IMR-90 (cell line): ENCODE data around the gene FAF1. TPM values are rescaled to one million over a fixed set of nuclear protein-coding genes. Genes with fewer than 3 reads are reported as not detected.
A peak's percentile ranks its signal among the peaks of the same experiment; 100 is the strongest.

Experiments used
- ATAC-seq: fragments of 200-7000 bp; cut with Tn5 transposase; 2 replicates; pipeline ENCODE4 v1.9.1; 2020; ENCODE audit warnings: low read depth, mild to moderate bottlenecking, moderate library complexity
- BruUV-seq: library from RNA; stranded (reverse); fragments of 400-500 nt; replicated peaks from 2 replicates; lab custom pipeline; 2021; lab: Mats Ljungman, UMichigan
- CTCF ChIA-PET: fragments of 300-600 bp; formaldehyde crosslinking; extraction: SDS; loops from one replicate; lab custom pipeline; 2021; ENCODE audit warnings: antibody characterized with exemption; lab: Yijun Ruan, JAX
- POLR2A ChIA-PET: fragments of 300-600 bp; sonication (Branson Sonifier 250); formaldehyde crosslinking; loops from one replicate; lab custom pipeline; 2022; ENCODE audit warnings: antibody characterized with exemption; ENCODE audit not compliant: unreplicated experiment; lab: Charles Lee
- DNase-seq: peaks from one replicate; pipeline ENCODE4 v3.0.0; 2013
- H2AFZ ChIP-seq: replicated peaks from 2 replicates; pipeline ENCODE3; 2013; ENCODE audit warnings: low read length, mild to moderate bottlenecking; ENCODE audit not compliant: poor library complexity
- H2AK5ac ChIP-seq: 2 replicates; pipeline ENCODE4 v1.6.1; 2013; ENCODE audit warnings: low read depth, low read length, inconsistent platforms
- H2AK9ac ChIP-seq: replicated peaks from 2 replicates; pipeline ENCODE3; 2013; ENCODE audit warnings: mild to moderate bottlenecking, low read depth, low read length, moderate library complexity; ENCODE audit not compliant: poor library complexity
- H2BK120ac ChIP-seq: 2 replicates; pipeline ENCODE4 v1.6.1; 2013; ENCODE audit warnings: low read depth, low read length, inconsistent platforms
- H2BK15ac ChIP-seq: 3 replicates; pipeline ENCODE4 v1.6.1; 2013; ENCODE audit warnings: low read depth, low read length, inconsistent platforms
- H2BK20ac ChIP-seq: 2 replicates; pipeline ENCODE4 v1.6.1; 2013; ENCODE audit warnings: low read depth, mild to moderate bottlenecking, inconsistent platforms, low read length, moderate library complexity
- H2BK5ac ChIP-seq: 2 replicates; pipeline ENCODE4 v1.6.1; 2013; ENCODE audit warnings: mild to moderate bottlenecking, low read depth, low read length, inconsistent platforms; ENCODE audit not compliant: poor library complexity, severe bottlenecking
- H3K14ac ChIP-seq: replicated peaks from 2 replicates; pipeline ENCODE4 v1.6.1; 2013; ENCODE audit warnings: low read depth, low read length, inconsistent platforms
- H3K18ac ChIP-seq: 2 replicates; pipeline ENCODE4 v1.6.1; 2013; ENCODE audit warnings: low read depth, low read length, control low read depth
- H3K23ac ChIP-seq: 2 replicates; pipeline ENCODE4 v1.6.1; 2013; ENCODE audit warnings: low read depth, low read length, inconsistent platforms
- H3K27ac ChIP-seq: 2 replicates; pipeline ENCODE4 v1.5.1; 2013; ENCODE audit warnings: mild to moderate bottlenecking, control low read depth, low read length; ENCODE audit not compliant: insufficient read depth
- H3K27me3 ChIP-seq: 2 replicates; pipeline ENCODE4 v1.6.1; 2013; ENCODE audit warnings: low read length; ENCODE audit not compliant: control insufficient read depth, insufficient read depth
- H3K36me3 ChIP-seq: 2 replicates; pipeline ENCODE4 v1.6.1; 2013; ENCODE audit warnings: low read length, mixed read lengths; ENCODE audit not compliant: control insufficient read depth, insufficient read depth
- H3K4ac ChIP-seq: 2 replicates; pipeline ENCODE4 v1.6.1; 2013; ENCODE audit warnings: low read depth, low read length, inconsistent platforms
- H3K4me1 ChIP-seq: 2 replicates; pipeline ENCODE4 v1.6.1; 2013; ENCODE audit warnings: low read length, mixed read lengths; ENCODE audit not compliant: control insufficient read depth, insufficient read depth
- H3K4me2 ChIP-seq: 2 replicates; pipeline ENCODE4 v1.6.1; 2013; ENCODE audit warnings: low read depth, mild to moderate bottlenecking, control low read depth, low read length, moderate library complexity
- H3K4me3 ChIP-seq: 2 replicates; pipeline ENCODE4 v1.5.1; 2013; ENCODE audit warnings: low read depth, mild to moderate bottlenecking, control low read depth, low read length, moderate library complexity; ENCODE audit not compliant: insufficient read depth
- H3K56ac ChIP-seq: 2 replicates; pipeline ENCODE4 v1.6.1; 2013; ENCODE audit warnings: low read length, inconsistent platforms; ENCODE audit not compliant: insufficient read depth; ENCODE audit errors: extremely low read depth
- H3K79me1 ChIP-seq, 2 experiments: 2 replicates each; pipeline ENCODE4 v1.6.1; 2013; ENCODE audit warnings: low read length in 2 of 2, inconsistent platforms in 1 of 2, low read depth in 1 of 2
- H3K9ac ChIP-seq: 2 replicates; pipeline ENCODE4 v1.6.1; 2013; ENCODE audit warnings: low read depth, low read length, control low read depth
- H3K9me1 ChIP-seq: 2 replicates; pipeline ENCODE4 v1.6.1; 2013; ENCODE audit warnings: low read length, inconsistent platforms; ENCODE audit not compliant: insufficient read depth
- H3K9me3 ChIP-seq: 2 replicates; pipeline ENCODE4 v1.6.1; 2013; ENCODE audit warnings: low read length; ENCODE audit not compliant: control insufficient read depth, insufficient read depth
- H4K20me1 ChIP-seq: 2 replicates; pipeline ENCODE4 v1.6.1; 2013; ENCODE audit warnings: low read length, inconsistent platforms; ENCODE audit not compliant: insufficient read depth
- H4K5ac ChIP-seq: 2 replicates; pipeline ENCODE4 v1.6.1; 2013; ENCODE audit warnings: mild to moderate bottlenecking, low read depth, low read length, control low read depth
- H4K8ac ChIP-seq, 2 experiments: 2 replicates each; pipeline ENCODE4 v1.6.1; 2013; ENCODE audit warnings: low read depth in 2 of 2, low read length in 2 of 2, control low read depth in 1 of 2, inconsistent platforms in 1 of 2
- H4K91ac ChIP-seq: 2 replicates; pipeline ENCODE4 v1.6.1; 2013; ENCODE audit warnings: low read depth, low read length, inconsistent platforms; ENCODE audit not compliant: insufficient read depth
- BHLHE40 ChIP-seq: fragments of 150-350 bp; IDR thresholded peaks from 2 replicates; pipeline ENCODE4 v1.6.1; 2016; ENCODE audit warnings: mild to moderate bottlenecking, low read depth, low read length
- CEBPB ChIP-seq: IDR thresholded peaks from 2 replicates; pipeline ENCODE4 v1.6.1; 2012; ENCODE audit warnings: low read depth, low read length, improper control_type of control experiment
- CHD1 ChIP-seq: IDR thresholded peaks from 2 replicates; pipeline ENCODE4 v1.6.1; 2012; ENCODE audit warnings: low read depth, low read length, improper control_type of control experiment
- FOS ChIP-seq: fragments of 150-350 bp; IDR thresholded peaks from 2 replicates; pipeline ENCODE4 v1.6.1; 2016; ENCODE audit warnings: low read depth, low read length
- MAFK ChIP-seq: IDR thresholded peaks from 2 replicates; pipeline ENCODE4 v1.6.1; 2012; ENCODE audit warnings: low read depth, low read length, improper control_type of control experiment
- MAZ ChIP-seq: IDR thresholded peaks from 2 replicates; pipeline ENCODE4 v1.6.1; 2012; ENCODE audit warnings: low read depth, mild to moderate bottlenecking, low read length, improper control_type of control experiment, moderate library complexity, borderline replicate concordance
- MXI1 ChIP-seq: IDR thresholded peaks from 2 replicates; pipeline ENCODE4 v1.6.1; 2012; ENCODE audit warnings: low read depth, mild to moderate bottlenecking, low read length, moderate library complexity, borderline replicate concordance
- NFE2L2 ChIP-seq: fragments of 150-350 bp; IDR thresholded peaks from 2 replicates; pipeline ENCODE4 v1.6.1; 2016; ENCODE audit warnings: low read depth, mild to moderate bottlenecking, low read length
- POLR2A ChIP-seq: IDR thresholded peaks from 2 replicates; pipeline ENCODE4 v1.6.1; 2012; ENCODE audit warnings: mild to moderate bottlenecking, low read depth, low read length
- RAD21 ChIP-seq: IDR thresholded peaks from 2 replicates; pipeline ENCODE4 v1.6.1; 2012; ENCODE audit warnings: low read length, improper control_type of control experiment
- RCOR1 ChIP-seq: IDR thresholded peaks from 2 replicates; pipeline ENCODE4 v1.6.1; 2012; ENCODE audit warnings: mild to moderate bottlenecking, low read length, improper control_type of control experiment; ENCODE audit not compliant: insufficient replicate concordance
- RFX5 ChIP-seq: IDR thresholded peaks from 2 replicates; pipeline ENCODE4 v1.8.0; 2012; ENCODE audit warnings: low read depth, mild to moderate bottlenecking, low read length, moderate library complexity
- SMC3 ChIP-seq: fragments of 150-350 bp; IDR thresholded peaks from 2 replicates; pipeline ENCODE4 v1.6.1; 2016; ENCODE audit warnings: low read depth, mild to moderate bottlenecking, antibody characterized with exemption, low read length, moderate library complexity
- dilution Hi-C: fragments of 300-500 bp; cut with HindIII; formaldehyde crosslinking; loops from one replicate; pipeline ENCODE4 v1.14.3; 2018; ENCODE audit warnings: low sequenced_read_pairs; ENCODE audit not compliant: unreplicated experiment
- in situ Hi-C: fragments of 300-500 bp; cut with MboI; formaldehyde crosslinking; loops from 3 replicates; pipeline ENCODE4 v1.14.3; 2019; ENCODE audit warnings: low sequenced_read_pairs, inconsistent platforms, mixed read lengths
- intact Hi-C: fragments of 100-400 bp; cut with micrococcal nuclease; formaldehyde crosslinking; loops from 2 replicates; pipeline ENCODE4 v1.10.0; 2022
- polyA plus RNA-seq, 3 experiments: library from polyadenylated mRNA; depleted of rRNA; stranded (reverse); fragments of >200 nt; gene quantifications; 2 replicates each; pipeline ENCODE4 v1.2.3, GENCODE V29; 2012; ENCODE audit warnings: low replicate concordance in 1 of 3
- total RNA-seq: library from RNA; depleted of rRNA; stranded (reverse); fragments of >200 nt; gene quantifications from 2 replicates; pipeline ENCODE4 v1.2.3, GENCODE V29; 2012
- TF ChIP-seq, protein P1 (sequence below): fragments of 150-350 bp; IDR thresholded peaks from 2 replicates; pipeline ENCODE4 v1.6.1; 2016; ENCODE audit warnings: low read depth, mild to moderate bottlenecking, low read length, moderate library complexity, borderline replicate concordance
- TF ChIP-seq, protein P2 (sequence below): conservative IDR thresholded peaks from 2 replicates; pipeline ENCODE4 v1.5.1; 2012; ENCODE audit warnings: mild to moderate bottlenecking, low read depth, low read length, improper control_type of control experiment
- TF ChIP-seq, protein P3 (sequence below): fragments of 150-350 bp; IDR thresholded peaks from 2 replicates; pipeline ENCODE4 v1.6.1; 2017; ENCODE audit warnings: mild to moderate bottlenecking, antibody characterized with exemption, low read length, low read depth

FAF1 gene
- total and polyA plus RNA-seq, 2 of the 4 experiments (the other 2 are of a cell fraction): 18.8 to 72.9 TPM

DNA sequence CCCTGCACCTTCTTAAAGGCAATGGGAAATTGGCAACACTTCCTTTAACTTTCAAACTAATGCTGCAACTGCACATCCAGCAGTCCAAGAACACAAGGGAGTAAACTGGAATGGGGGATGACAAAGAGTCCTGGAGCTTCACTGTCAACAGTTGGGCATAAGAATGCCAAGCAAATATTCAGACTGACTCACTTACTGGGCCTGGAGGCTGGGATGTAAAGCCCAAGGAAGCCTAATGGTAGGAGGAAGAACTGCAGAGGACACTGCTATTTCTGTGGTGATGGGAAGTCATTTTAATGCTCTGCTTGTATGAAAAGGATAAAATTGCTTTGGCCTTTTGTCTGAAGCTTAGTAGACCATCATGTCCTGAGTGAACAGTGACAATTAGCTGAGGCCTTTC, 521.1 kb downstream of the FAF1 start:
- no peaks in the 10 kb centered on the region for H3K27me3 ChIP-seq
- H3K79me1 ChIP-seq: no peaks in the 10 kb centered on the region
- no peak overlapping the region for H4K5ac ChIP-seq
- no peak overlapping the region for H3K18ac ChIP-seq
- in situ Hi-C loops (no loop called here), intact Hi-C loops (no loop called here), dilution Hi-C loops (no loop called here)
- H2BK120ac ChIP-seq: no peak overlapping the region
- no peak overlapping the region for H4K91ac ChIP-seq
- ChIA-PET CTCF (interaction anchor here (0.6 to 1.0 kb wide), 2 partner anchors 9 to 10 kb away, joined by 3 read pairs; no protein-coding TSS in a partner anchor), POLR2A (no interaction called here)
- no peak overlapping the region for H3K4me2 ChIP-seq
- no peaks in the 10 kb centered on the region for H4K20me1 ChIP-seq
- H3K9me1 ChIP-seq: no peaks in the 10 kb centered on the region
- no peak overlapping the region for H2BK15ac ChIP-seq
- no peak overlapping the region for H3K4me3 ChIP-seq
- H3K56ac ChIP-seq: no peak overlapping the region
- ATAC-seq (peak; percentile 60), DNase-seq (peak; percentile 20)
- H2AK5ac ChIP-seq: no peak overlapping the region
- H2BK5ac ChIP-seq: no peak overlapping the region
- no peak overlapping the region for H3K14ac ChIP-seq
- H2BK20ac ChIP-seq: no peak overlapping the region
- H3K36me3 ChIP-seq: peaks cover 2% of the 10 kb centered on the region; the same call in 1 of the 2 replicates
- no peaks in the 10 kb centered on the region for H3K4me1 ChIP-seq
- H3K9ac ChIP-seq: no peak overlapping the region
- no TSS peak for BruUV-seq
- no peak overlapping the region for H2AFZ ChIP-seq
- no peak overlapping the region for H3K27ac ChIP-seq
- H3K4ac ChIP-seq: no peak overlapping the region
- no peaks in the 10 kb centered on the region for H3K9me3 ChIP-seq
- TF ChIP-seq MAZ (no peak), CHD1 (no peak), MAFK (no peak), RAD21 (no peak), NFE2L2 (no peak), POLR2A (no peak), CEBPB (no peak), RFX5 (no peak), RCOR1 (no peak), FOS (no peak), SMC3 (no peak), MXI1 (no peak), BHLHE40 (no peak)
- TF ChIP-seq, protein P1, sequence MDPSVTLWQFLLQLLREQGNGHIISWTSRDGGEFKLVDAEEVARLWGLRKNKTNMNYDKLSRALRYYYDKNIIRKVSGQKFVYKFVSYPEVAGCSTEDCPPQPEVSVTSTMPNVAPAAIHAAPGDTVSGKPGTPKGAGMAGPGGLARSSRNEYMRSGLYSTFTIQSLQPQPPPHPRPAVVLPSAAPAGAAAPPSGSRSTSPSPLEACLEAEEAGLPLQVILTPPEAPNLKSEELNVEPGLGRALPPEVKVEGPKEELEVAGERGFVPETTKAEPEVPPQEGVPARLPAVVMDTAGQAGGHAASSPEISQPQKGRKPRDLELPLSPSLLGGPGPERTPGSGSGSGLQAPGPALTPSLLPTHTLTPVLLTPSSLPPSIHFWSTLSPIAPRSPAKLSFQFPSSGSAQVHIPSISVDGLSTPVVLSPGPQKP: no peak
- TF ChIP-seq, protein P2, sequence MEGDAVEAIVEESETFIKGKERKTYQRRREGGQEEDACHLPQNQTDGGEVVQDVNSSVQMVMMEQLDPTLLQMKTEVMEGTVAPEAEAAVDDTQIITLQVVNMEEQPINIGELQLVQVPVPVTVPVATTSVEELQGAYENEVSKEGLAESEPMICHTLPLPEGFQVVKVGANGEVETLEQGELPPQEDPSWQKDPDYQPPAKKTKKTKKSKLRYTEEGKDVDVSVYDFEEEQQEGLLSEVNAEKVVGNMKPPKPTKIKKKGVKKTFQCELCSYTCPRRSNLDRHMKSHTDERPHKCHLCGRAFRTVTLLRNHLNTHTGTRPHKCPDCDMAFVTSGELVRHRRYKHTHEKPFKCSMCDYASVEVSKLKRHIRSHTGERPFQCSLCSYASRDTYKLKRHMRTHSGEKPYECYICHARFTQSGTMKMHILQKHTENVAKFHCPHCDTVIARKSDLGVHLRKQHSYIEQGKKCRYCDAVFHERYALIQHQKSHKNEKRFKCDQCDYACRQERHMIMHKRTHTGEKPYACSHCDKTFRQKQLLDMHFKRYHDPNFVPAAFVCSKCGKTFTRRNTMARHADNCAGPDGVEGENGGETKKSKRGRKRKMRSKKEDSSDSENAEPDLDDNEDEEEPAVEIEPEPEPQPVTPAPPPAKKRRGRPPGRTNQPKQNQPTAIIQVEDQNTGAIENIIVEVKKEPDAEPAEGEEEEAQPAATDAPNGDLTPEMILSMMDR: no peak
- TF ChIP-seq, protein P3, sequence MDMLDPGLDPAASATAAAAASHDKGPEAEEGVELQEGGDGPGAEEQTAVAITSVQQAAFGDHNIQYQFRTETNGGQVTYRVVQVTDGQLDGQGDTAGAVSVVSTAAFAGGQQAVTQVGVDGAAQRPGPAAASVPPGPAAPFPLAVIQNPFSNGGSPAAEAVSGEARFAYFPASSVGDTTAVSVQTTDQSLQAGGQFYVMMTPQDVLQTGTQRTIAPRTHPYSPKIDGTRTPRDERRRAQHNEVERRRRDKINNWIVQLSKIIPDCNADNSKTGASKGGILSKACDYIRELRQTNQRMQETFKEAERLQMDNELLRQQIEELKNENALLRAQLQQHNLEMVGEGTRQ: no peak
- no peak overlapping the region for H3K23ac ChIP-seq
- H2AK9ac ChIP-seq: no peak overlapping the region
- no peak overlapping the region for H4K8ac ChIP-seq
